ENCODE results near the gene NELFB. TPM values are rescaled to one million over a fixed set of nuclear protein-coding genes. Genes with fewer than 3 reads are reported as not detected.

The NELFB gene
- total RNA-seq, 1 experiment from 2014 or later = 72.6 TPM

GRCh38 chr9:137220317-137221094, 34.6 kb upstream of the NELFB start:
- TSS peak; percentile 36 for BruUV-seq (replicated peaks)
- POLR2A ChIA-PET (ENCODE audit: low non-redundant PET) = no interaction called here
- no peaks in the 10 kb centered on the region for H3K9me3 ChIP-seq (ENCODE audit: low read depth, low read length, poor library complexity, severe bottlenecking)
- no peak for TF ChIP-seq CTCF (conservative IDR thresholded peaks at IDR 0.05; ENCODE audit: low read depth, low read length)
- no peak for TF ChIP-seq EZH2 (IDR thresholded peaks at IDR 0.05; ENCODE audit: borderline replicate concordance, low read depth, low read length, poor library complexity, severe bottlenecking)
- CTCF ChIA-PET = no interaction called here
- no peak overlapping the region for H3K27ac ChIP-seq (ENCODE audit: low read depth, low read length, poor library complexity, severe bottlenecking)
- no peak overlapping the region for H3K4me3 ChIP-seq (ENCODE audit: low read depth, low read length, poor library complexity, severe bottlenecking)
- H3K4me1 ChIP-seq (ENCODE audit: insufficient read depth, low read length, poor library complexity, severe bottlenecking) = peaks cover 9% of the 10 kb centered on the region
- no peaks in the 10 kb centered on the region for H3K27me3 ChIP-seq (replicated peaks; ENCODE audit: insufficient read depth, low read depth, low read length, poor library complexity)
- peaks cover under 1% of the 10 kb centered on the region for H3K36me3 ChIP-seq (ENCODE audit: insufficient read depth, low read length, poor library complexity, severe bottlenecking)
- no peak for DNase-seq (ENCODE audit: low spot score)
- intact Hi-C loops (cut with micrococcal nuclease; ENCODE audit: unreplicated experiment) = loop anchor here (5.0 kb wide), 1 partner anchor 428 kb away; the partner anchor contains the start of gene TMEM141

- Histone ChIP-seq H3K4me1 (ENCODE audit: insufficient read depth, low read length, poor library complexity, severe bottlenecking) (peaks cover 9% of the 10 kb centered on the region), H3K27ac (ENCODE audit: low read depth, low read length, poor library complexity, severe bottlenecking) (no peak overlapping the region), H3K9me3 (ENCODE audit: low read depth, low read length, poor library complexity, severe bottlenecking) (no peaks in the 10 kb centered on the region), H3K27me3 (replicated peaks; ENCODE audit: insufficient read depth, low read depth, low read length, poor library complexity) (no peaks in the 10 kb centered on the region), H3K36me3 (ENCODE audit: insufficient read depth, low read length, poor library complexity, severe bottlenecking) (no peaks in the 10 kb centered on the region), H3K4me3 (ENCODE audit: low read depth, low read length, poor library complexity, severe bottlenecking) (peak overlapping the region; percentile 72)
- intact Hi-C loops (cut with micrococcal nuclease; ENCODE audit: unreplicated experiment) = loop anchor here (5.0 kb wide), 1 partner anchor 429 kb away; the partner anchor contains the start of gene TMEM141
- no peak for TF ChIP-seq CTCF (conservative IDR thresholded peaks at IDR 0.05; ENCODE audit: low read depth, low read length)
- TF ChIP-seq EZH2 (IDR thresholded peaks at IDR 0.05; ENCODE audit: borderline replicate concordance, low read depth, low read length, poor library complexity, severe bottlenecking) = no peak
- POLR2A ChIA-PET (ENCODE audit: low non-redundant PET) = no interaction called here
- DNase-seq (ENCODE audit: low spot score) = no peak
- CTCF ChIA-PET = no interaction called here
- no TSS peak for BruUV-seq (replicated peaks)
Measured at GRCh38 chr9:137221095-137221505, 34.0 kb upstream of the NELFB start.

GRCh38 chr9:137221506-137222111, 33.5 kb upstream of the NELFB start:
- POLR2A ChIA-PET (ENCODE audit: low non-redundant PET) = no interaction called here
- peak overlapping the region; percentile 67 for H3K27ac ChIP-seq (ENCODE audit: low read depth, low read length, poor library complexity, severe bottlenecking)
- TF ChIP-seq CTCF (conservative IDR thresholded peaks at IDR 0.05; ENCODE audit: low read depth, low read length) (no peak), EZH2 (IDR thresholded peaks at IDR 0.05; ENCODE audit: borderline replicate concordance, low read depth, low read length, poor library complexity, severe bottlenecking) (no peak)

More at GRCh38 chr9:137221506-137222111, 33.5 kb upstream of the NELFB start:
- DNase-seq (ENCODE audit: low spot score) = no peak
- intact Hi-C loops (cut with micrococcal nuclease; ENCODE audit: unreplicated experiment) = loop anchor here (5.0 kb wide), 1 partner anchor 429 kb away; the partner anchor contains the start of gene TMEM141
- no TSS peak for BruUV-seq (replicated peaks)
- Histone ChIP-seq H3K4me1 (ENCODE audit: insufficient read depth, low read length, poor library complexity, severe bottlenecking) (peaks cover 9% of the 10 kb centered on the region), H3K4me3 (ENCODE audit: low read depth, low read length, poor library complexity, severe bottlenecking) (peak overlapping the region; percentile 72), H3K9me3 (ENCODE audit: low read depth, low read length, poor library complexity, severe bottlenecking) (no peaks in the 10 kb centered on the region), H3K27me3 (replicated peaks; ENCODE audit: insufficient read depth, low read depth, low read length, poor library complexity) (no peaks in the 10 kb centered on the region), H3K36me3 (ENCODE audit: insufficient read depth, low read length, poor library complexity, severe bottlenecking) (no peaks in the 10 kb centered on the region)
- CTCF ChIA-PET = no interaction called here
